Measurements from ENCODE around the gene CDKN1B. TPM values are rescaled to one million over a fixed set of nuclear protein-coding genes. Genes with fewer than 3 reads are reported as not detected.

The CDKN1B gene
- total and polyA plus RNA-seq, 2 experiments from 2014 or later, result 9.3 to 27.9 TPM

- DNase-seq (ENCODE audit: low spot score), result peak; percentile 96
- Histone ChIP-seq H3K4me3 (peak overlapping the region; percentile 61), H3K4me1 (ENCODE audit: insufficient read depth) (peaks cover 24% of the 10 kb centered on the region), H3K9me2 (ENCODE audit: insufficient read depth) (no peaks in the 10 kb centered on the region), H3K27me3 (ENCODE audit: insufficient read depth) (peaks cover 36% of the 10 kb centered on the region), H2AFZ (0 out of 2 replicates have a peak overlapping the region, but pooled peaks have one; percentile 15), H3K79me2 (replicated peaks; ENCODE audit: insufficient read depth) (peaks cover 6% of the 10 kb centered on the region), H3F3A (replicated peaks; ENCODE audit: low read depth) (peaks cover 8% of the 10 kb centered on the region), H3K4me2 (peak overlapping the region; percentile 78), H4K20me1 (replicated peaks; ENCODE audit: insufficient read depth) (0 out of 2 replicates have a peak, but pooled peaks cover 4% of the 10 kb centered on the region), H3K36me3 (ENCODE audit: insufficient read depth) (peaks cover 4% of the 10 kb centered on the region; the same call in 1 of the 2 replicates), H3K27ac (ENCODE audit: low read depth) (peak overlapping the region; percentile 97)
- TF ChIP-seq POLR2AphosphoS5 (IDR thresholded peaks at IDR 0.05; ENCODE audit: low read depth), result peak; percentile 56
- TF ChIP-seq JUNB (IDR thresholded peaks at IDR 0.05; ENCODE audit: unreplicated experiment), result no peak
- TF ChIP-seq ZNF331 (CRISPR knock-in tag; IDR thresholded peaks at IDR 0.05; ENCODE audit: low read depth), result no peak
- Mint-ChIP-seq H3K27me3 (ENCODE audit: insufficient read depth, low read depth, poor library complexity) (peaks cover 18% of the 10 kb centered on the region), H3K36me3 (ENCODE audit: low read depth) (peaks cover 24% of the 10 kb centered on the region), H3K27ac (peak overlapping the region; percentile 99), H3K4me1 (peaks cover 26% of the 10 kb centered on the region), H3K9me3 (no peaks in the 10 kb centered on the region), H3K4me3 (peak overlapping the region; percentile 83)
- peak; percentile 66 for ATAC-seq
These were observed 8.2 kb downstream of the CDKN1B start for GRCh38 chr12:12725086-12725955.

- peak overlapping the region; percentile 61 for H3K4me3 ChIP-seq
- H3K79me2 ChIP-seq (replicated peaks; ENCODE audit: insufficient read depth), result no peaks in the 10 kb centered on the region
- DNase-seq (ENCODE audit: low spot score) (no peak), ATAC-seq (peak; percentile 48)
- no peaks in the 10 kb centered on the region for H3K9me2 ChIP-seq (ENCODE audit: insufficient read depth)
- Mint-ChIP-seq H3K27me3 (ENCODE audit: insufficient read depth, low read depth, poor library complexity) (peaks cover 16% of the 10 kb centered on the region), H3K4me1 (peaks cover 21% of the 10 kb centered on the region), H3K27ac (peak overlapping the region; percentile 99), H3K9me3 (no peaks in the 10 kb centered on the region), H3K4me3 (peak overlapping the region; percentile 83), H3K36me3 (ENCODE audit: low read depth) (peaks cover 16% of the 10 kb centered on the region)
- 0 out of 2 replicates have a peak, but pooled peaks cover 4% of the 10 kb centered on the region for H4K20me1 ChIP-seq (replicated peaks; ENCODE audit: insufficient read depth)
- peak overlapping the region; percentile 97 for H3K27ac ChIP-seq (ENCODE audit: low read depth)
- H2AFZ ChIP-seq, result 0 out of 2 replicates have a peak overlapping the region, but pooled peaks have one; percentile 15
- peaks cover 30% of the 10 kb centered on the region for H3K27me3 ChIP-seq (ENCODE audit: insufficient read depth)
- H3K4me1 ChIP-seq (ENCODE audit: insufficient read depth), result peaks cover 24% of the 10 kb centered on the region
- H3K4me2 ChIP-seq, result peak overlapping the region; percentile 78
- H3F3A ChIP-seq (replicated peaks; ENCODE audit: low read depth), result 0 out of 2 replicates have a peak, but pooled peaks cover 3% of the 10 kb centered on the region
- H3K36me3 ChIP-seq (ENCODE audit: insufficient read depth), result no peaks in the 10 kb centered on the region
- TF ChIP-seq EZH2phosphoT487 (IDR thresholded peaks at IDR 0.05; ENCODE audit: unreplicated experiment), result no peak
- no peak for TF ChIP-seq CREB1 (CRISPR knock-in tag; IDR thresholded peaks at IDR 0.05; ENCODE audit: low read depth)
- TF ChIP-seq JUNB (IDR thresholded peaks at IDR 0.05; ENCODE audit: unreplicated experiment), result no peak
- no peak for TF ChIP-seq CTCF (conservative IDR thresholded peaks at IDR 0.05; ENCODE audit: low read depth in 2 of 2)
- TF ChIP-seq REST (IDR thresholded peaks at IDR 0.05; ENCODE audit: unreplicated experiment), result no peak
- TF ChIP-seq NANOG (IDR thresholded peaks at IDR 0.05; ENCODE audit: borderline replicate concordance), result no peak
- TF ChIP-seq STAT1 (IDR thresholded peaks at IDR 0.05; ENCODE audit: unreplicated experiment), result no peak
- no peak; the same call in 1 of the 2 replicates for TF ChIP-seq POLR2AphosphoS5 (IDR thresholded peaks at IDR 0.05; ENCODE audit: low read depth)
- no peak for TF ChIP-seq ZNF331 (CRISPR knock-in tag; IDR thresholded peaks at IDR 0.05; ENCODE audit: low read depth)
These were observed 8.9 kb downstream of the CDKN1B start for GRCh38 chr12:12725956-12726554.

Measured in GM23338 (cell line).